ENCODE measurements around the gene TANC1.

DNA sequence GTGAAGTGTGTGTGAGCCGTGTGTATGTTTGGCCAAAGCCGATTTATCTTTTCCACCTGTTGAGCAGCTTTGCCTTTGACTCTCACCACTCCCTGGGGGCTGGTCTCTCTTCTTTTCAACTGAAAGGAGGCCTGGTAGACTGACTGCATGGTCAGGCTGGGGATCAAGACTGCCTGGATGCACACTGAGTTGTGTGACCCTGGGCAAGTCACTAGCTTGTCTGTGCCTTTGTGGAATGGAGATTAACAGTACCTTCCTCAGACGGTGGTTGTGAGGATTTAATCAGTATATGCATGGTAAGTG is 85.5 kb downstream of the TANC1 start:
- no peak for TF ChIP-seq REST (IDR thresholded peaks at IDR 0.05; ENCODE audit: unreplicated experiment)
- TF ChIP-seq EZH2phosphoT487 (IDR thresholded peaks at IDR 0.05; ENCODE audit: unreplicated experiment) = no peak
- TF ChIP-seq, protein P1, sequence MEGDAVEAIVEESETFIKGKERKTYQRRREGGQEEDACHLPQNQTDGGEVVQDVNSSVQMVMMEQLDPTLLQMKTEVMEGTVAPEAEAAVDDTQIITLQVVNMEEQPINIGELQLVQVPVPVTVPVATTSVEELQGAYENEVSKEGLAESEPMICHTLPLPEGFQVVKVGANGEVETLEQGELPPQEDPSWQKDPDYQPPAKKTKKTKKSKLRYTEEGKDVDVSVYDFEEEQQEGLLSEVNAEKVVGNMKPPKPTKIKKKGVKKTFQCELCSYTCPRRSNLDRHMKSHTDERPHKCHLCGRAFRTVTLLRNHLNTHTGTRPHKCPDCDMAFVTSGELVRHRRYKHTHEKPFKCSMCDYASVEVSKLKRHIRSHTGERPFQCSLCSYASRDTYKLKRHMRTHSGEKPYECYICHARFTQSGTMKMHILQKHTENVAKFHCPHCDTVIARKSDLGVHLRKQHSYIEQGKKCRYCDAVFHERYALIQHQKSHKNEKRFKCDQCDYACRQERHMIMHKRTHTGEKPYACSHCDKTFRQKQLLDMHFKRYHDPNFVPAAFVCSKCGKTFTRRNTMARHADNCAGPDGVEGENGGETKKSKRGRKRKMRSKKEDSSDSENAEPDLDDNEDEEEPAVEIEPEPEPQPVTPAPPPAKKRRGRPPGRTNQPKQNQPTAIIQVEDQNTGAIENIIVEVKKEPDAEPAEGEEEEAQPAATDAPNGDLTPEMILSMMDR (conservative IDR thresholded peaks at IDR 0.05; ENCODE audit: low read depth in 2 of 2) = no peak
- TF ChIP-seq POLR2AphosphoS5 (IDR thresholded peaks at IDR 0.05; ENCODE audit: low read depth) = no peak
- TF ChIP-seq CREB1 (CRISPR knock-in tag; IDR thresholded peaks at IDR 0.05; ENCODE audit: low read depth) = no peak
- no peak for TF ChIP-seq EZH2 (IDR thresholded peaks at IDR 0.05; ENCODE audit: low read depth, unreplicated experiment)
